ENCODE data around the gene RTN4RL2.
A peak's percentile ranks its signal among the peaks of the same experiment; 100 is the strongest.

RTN4RL2 gene

DNA sequence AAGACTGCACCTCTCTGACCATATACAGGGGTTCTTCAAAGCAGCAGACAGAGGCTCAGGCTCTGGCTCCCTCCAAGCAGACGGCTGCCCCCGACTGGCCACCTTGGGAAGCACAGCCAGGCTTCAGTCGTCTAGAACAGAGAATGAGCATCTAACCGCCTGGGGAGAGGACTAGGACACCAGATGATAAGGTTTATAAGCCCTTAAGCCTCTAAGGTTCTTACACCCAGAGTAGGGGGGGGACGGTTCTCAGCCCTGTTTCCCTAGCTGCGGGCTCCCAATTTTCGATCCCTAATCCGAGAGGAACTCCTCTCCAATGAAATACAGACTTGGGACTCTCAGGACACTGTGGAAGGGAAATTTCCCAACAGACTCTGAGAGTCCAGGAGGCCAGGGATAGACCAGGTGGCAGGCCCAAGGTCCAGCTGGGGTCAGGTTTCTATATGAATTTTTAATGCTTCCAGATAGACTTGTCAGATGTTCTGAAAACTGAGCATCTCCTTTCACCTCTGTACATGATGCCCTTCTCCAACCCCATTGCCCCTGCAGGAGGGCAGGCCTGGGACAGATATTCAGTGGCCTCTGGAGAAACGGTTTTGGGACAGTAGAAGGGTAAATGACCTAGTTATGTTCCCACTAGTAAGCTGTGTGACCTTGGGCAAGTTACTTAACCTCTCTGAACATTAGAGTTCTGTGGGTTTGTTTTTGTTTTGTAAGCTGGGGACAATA, 20.2 kb downstream of the RTN4RL2 start:
- Histone ChIP-seq H3K27ac (ENCODE audit: poor library complexity, severe bottlenecking) (no peak overlapping the region), H3K4me1 (ENCODE audit: insufficient read depth, poor library complexity, severe bottlenecking) (no peaks in the 10 kb centered on the region), H3K9me3 (ENCODE audit: severe bottlenecking) (no peaks in the 10 kb centered on the region), H3K4me3 (ENCODE audit: severe bottlenecking) (no peak overlapping the region), H3K36me3 (ENCODE audit: low read depth) (no peaks in the 10 kb centered on the region), H3K27me3 (ENCODE audit: insufficient read depth, poor library complexity, severe bottlenecking) (peaks cover 33% of the 10 kb centered on the region)
- DNase-seq (ENCODE audit: low spot score) (no peak), ATAC-seq (ENCODE audit: low read depth) (peak; percentile 30)
- TF ChIP-seq, protein P1, sequence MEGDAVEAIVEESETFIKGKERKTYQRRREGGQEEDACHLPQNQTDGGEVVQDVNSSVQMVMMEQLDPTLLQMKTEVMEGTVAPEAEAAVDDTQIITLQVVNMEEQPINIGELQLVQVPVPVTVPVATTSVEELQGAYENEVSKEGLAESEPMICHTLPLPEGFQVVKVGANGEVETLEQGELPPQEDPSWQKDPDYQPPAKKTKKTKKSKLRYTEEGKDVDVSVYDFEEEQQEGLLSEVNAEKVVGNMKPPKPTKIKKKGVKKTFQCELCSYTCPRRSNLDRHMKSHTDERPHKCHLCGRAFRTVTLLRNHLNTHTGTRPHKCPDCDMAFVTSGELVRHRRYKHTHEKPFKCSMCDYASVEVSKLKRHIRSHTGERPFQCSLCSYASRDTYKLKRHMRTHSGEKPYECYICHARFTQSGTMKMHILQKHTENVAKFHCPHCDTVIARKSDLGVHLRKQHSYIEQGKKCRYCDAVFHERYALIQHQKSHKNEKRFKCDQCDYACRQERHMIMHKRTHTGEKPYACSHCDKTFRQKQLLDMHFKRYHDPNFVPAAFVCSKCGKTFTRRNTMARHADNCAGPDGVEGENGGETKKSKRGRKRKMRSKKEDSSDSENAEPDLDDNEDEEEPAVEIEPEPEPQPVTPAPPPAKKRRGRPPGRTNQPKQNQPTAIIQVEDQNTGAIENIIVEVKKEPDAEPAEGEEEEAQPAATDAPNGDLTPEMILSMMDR (IDR thresholded peaks at IDR 0.05; ENCODE audit: poor library complexity, severe bottlenecking) = peak; percentile 48

DNA sequence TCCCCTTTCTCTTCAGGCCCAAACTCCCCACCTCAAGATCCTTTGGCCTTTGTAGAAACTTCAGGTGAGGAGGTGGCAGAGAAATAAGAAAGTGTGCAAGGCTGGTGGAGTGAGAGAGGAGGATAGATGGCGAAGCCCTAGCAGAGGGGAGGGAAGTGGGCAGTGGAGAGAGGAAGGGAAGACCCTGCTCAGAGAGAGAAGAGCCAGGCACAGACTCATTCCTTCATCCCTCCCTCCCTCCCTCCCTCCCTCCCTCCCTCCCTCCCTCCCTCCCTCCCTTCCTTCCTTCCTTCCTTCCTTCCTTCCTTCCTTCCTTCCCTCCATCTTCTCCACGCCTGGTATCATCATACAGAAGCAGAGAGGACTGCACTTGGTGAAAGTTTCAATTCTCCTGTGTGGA, 21.0 kb downstream of the RTN4RL2 start:
- Histone ChIP-seq H3K4me3 (ENCODE audit: severe bottlenecking) (no peak overlapping the region), H3K27ac (ENCODE audit: poor library complexity, severe bottlenecking) (no peak overlapping the region), H3K9me3 (ENCODE audit: severe bottlenecking) (no peaks in the 10 kb centered on the region), H3K36me3 (ENCODE audit: low read depth) (no peaks in the 10 kb centered on the region), H3K4me1 (ENCODE audit: insufficient read depth, poor library complexity, severe bottlenecking) (no peaks in the 10 kb centered on the region), H3K27me3 (ENCODE audit: insufficient read depth, poor library complexity, severe bottlenecking) (peaks cover 33% of the 10 kb centered on the region)
- DNase-seq (ENCODE audit: low spot score) = no peak
- TF ChIP-seq, protein P1 (IDR thresholded peaks at IDR 0.05; ENCODE audit: poor library complexity, severe bottlenecking) = no peak
- no peak for ATAC-seq (ENCODE audit: low read depth)

DNA sequence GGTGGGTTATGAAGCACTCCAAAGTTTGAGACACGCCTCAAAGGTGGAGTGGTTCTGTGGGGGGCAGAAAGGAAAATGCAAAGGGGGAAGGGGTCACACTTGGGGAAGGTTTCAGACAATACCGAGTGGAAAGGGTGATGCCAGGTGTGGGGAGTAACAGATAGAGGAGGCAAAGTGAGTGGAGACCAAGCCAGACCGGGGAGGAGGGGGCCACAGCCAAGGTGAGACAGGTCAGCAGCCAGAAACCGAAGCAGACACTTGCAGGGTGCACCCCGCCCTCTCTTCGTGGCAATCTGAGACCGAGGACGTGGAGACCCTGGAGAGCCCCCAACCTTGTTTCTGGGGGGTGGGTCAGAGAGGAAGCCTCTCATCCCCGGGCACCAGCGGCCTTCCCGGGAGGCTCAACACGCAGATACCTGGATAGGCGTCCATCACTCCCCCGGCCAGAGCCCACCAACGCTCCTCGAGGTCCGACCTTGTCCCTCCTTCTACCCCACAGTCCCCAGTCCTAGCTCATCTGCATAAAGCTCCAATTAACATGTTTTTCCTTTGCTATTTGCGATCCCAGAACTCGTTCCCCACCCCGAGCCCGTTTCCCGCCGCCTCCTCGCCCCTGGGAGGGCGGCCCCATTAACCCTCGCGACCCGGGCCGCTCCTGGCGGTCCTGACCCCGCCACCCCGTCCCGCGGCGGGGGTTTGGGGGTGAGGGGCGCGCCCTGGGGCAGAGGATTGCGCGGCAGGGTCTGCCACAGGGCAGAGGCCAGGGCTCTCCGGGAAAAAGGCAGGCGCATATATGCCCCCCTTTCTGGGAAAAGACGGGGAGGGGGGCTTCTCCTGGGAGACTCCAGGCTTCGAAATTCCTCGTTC, 21.8 kb downstream of the RTN4RL2 start:
- no peak for DNase-seq (ENCODE audit: low spot score)
- Histone ChIP-seq H3K9me3 (ENCODE audit: severe bottlenecking) (no peaks in the 10 kb centered on the region), H3K36me3 (ENCODE audit: low read depth) (no peaks in the 10 kb centered on the region), H3K27ac (ENCODE audit: poor library complexity, severe bottlenecking) (no peak overlapping the region), H3K27me3 (ENCODE audit: insufficient read depth, poor library complexity, severe bottlenecking) (peaks cover 27% of the 10 kb centered on the region), H3K4me3 (ENCODE audit: severe bottlenecking) (peak overlapping the region; percentile 27), H3K4me1 (ENCODE audit: insufficient read depth, poor library complexity, severe bottlenecking) (no peaks in the 10 kb centered on the region)
- TF ChIP-seq, protein P1 (IDR thresholded peaks at IDR 0.05; ENCODE audit: poor library complexity, severe bottlenecking) = no peak
- ATAC-seq (ENCODE audit: low read depth) = no peak

DNA sequence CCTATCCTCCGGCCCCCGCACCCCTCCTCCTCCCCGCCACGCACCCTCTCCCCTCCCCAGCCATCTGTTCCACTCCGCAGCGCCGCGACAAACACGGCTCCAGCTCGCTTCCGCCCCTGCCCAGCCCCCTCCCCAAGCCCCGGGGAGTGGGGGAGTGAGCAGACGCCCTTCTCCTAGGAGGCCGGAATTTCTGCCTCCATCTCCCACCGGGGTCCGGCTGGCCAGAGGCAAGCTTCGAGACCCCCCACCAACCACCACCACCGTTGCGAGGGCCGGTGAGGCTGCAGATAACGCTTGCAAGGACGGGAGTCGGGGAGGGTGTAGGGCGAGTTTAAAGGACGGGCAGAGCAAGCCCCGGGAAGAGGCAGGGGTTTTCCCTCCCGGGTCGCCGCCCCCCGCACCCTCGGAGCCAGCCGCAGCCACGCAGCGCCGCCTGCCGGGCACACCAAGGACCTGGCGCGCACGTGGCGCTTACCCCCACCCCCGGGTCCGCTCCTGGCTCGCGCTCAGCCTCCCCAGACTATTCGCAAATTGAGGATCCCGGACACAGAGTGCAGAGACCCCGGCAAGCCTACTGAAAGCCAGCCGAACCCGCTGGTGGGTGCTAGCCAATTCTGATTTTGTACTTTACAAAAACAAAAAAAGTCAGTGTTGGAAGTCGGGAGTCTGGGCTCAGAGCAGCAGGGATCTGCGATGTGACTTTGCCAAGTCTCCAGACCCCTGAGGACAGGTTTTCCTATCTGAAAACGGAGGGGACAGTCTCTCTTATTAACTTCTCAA, 22.6 kb downstream of the RTN4RL2 start:
- TF ChIP-seq, protein P1 (IDR thresholded peaks at IDR 0.05; ENCODE audit: poor library complexity, severe bottlenecking) = peak; percentile 72
- no peaks in the 10 kb centered on the region for H3K9me3 ChIP-seq (ENCODE audit: severe bottlenecking)
- H3K27me3 ChIP-seq (ENCODE audit: insufficient read depth, poor library complexity, severe bottlenecking) = peaks cover 27% of the 10 kb centered on the region
- no peaks in the 10 kb centered on the region for H3K4me1 ChIP-seq (ENCODE audit: insufficient read depth, poor library complexity, severe bottlenecking)
- DNase-seq (ENCODE audit: low spot score) (no peak), ATAC-seq (ENCODE audit: low read depth) (peak; percentile 49)
- no peak overlapping the region for H3K27ac ChIP-seq (ENCODE audit: poor library complexity, severe bottlenecking)
- H3K4me3 ChIP-seq (ENCODE audit: severe bottlenecking) = peak overlapping the region; percentile 27
- H3K36me3 ChIP-seq (ENCODE audit: low read depth) = no peaks in the 10 kb centered on the region

Measured in RWPE2 (cell line).